Suprapubic skin (tissue), 3 donors: Measurements from ENCODE around the gene C22orf39.

Experiments used
- CTCF ChIP-seq, 2 donors: fragments of 200-600 bp in 1 of 2; fragments of 450-650 bp in 1 of 2; sonication (generic) in 1 of 2; IDR thresholded peaks; one replicate each; pipeline ENCODE4 v1.5.1; 2016 to 2019; ENCODE audit warnings: antibody characterized with exemption in 2 of 2, mild to moderate bottlenecking in 1 of 2, moderate library complexity in 1 of 2
- EP300 ChIP-seq: sonication (generic); formaldehyde crosslinking; IDR thresholded peaks from one replicate; pipeline ENCODE4 v1.6.1; 2017; ENCODE audit warnings: antibody characterized with exemption
- POLR2A ChIP-seq, 2 donors: fragments of 450-650 bp; IDR thresholded peaks; one replicate each; pipeline ENCODE4 v1.6.1; 2017; ENCODE audit warnings: antibody characterized with exemption in 2 of 2, mild to moderate bottlenecking in 2 of 2, moderate library complexity in 2 of 2

GRCh38 chr22:19463491-19464469 is 16.3 kb upstream of the C22orf39 start:
- TF ChIP-seq EP300 (no peak), CTCF (IDR thresholded peaks at IDR 0.05) (no peak), POLR2A (IDR thresholded peaks at IDR 0.05) (no peak)
